Measurements from ENCODE around the gene SFT2D2.

The SFT2D2 gene

DNA sequence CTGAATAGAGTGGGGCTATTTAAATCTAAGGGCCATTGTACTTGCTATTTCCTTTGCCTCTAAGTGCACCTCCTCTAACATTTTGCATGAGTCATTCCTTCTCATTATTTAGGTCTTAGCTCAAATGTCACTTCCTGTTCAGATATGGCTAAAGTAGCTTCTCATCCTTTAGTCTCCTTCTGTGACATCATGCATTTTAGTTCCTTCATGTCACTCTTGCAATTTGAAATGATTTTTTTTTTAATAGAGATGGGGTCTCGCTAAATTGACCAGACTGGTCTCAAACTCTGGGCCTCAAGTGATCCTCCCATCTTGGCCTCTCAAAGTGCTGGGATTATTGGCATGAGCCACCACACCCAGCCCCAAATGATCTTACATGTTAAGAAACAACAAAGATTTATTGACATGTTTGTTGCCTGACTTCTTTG is 61.4 kb downstream of the SFT2D2 start:
- DNase-seq (ENCODE audit: low read depth, low spot score) = no peak
- Histone ChIP-seq H3K27ac (ENCODE audit: low read length) (no peak overlapping the region), H3K4me3 (ENCODE audit: low read length) (no peak overlapping the region), H3K9me3 (ENCODE audit: control insufficient read depth, insufficient read depth, low read length) (no peaks in the 10 kb centered on the region), H3K36me3 (ENCODE audit: control insufficient read depth, insufficient read depth, low read length) (no peaks in the 10 kb centered on the region), H3K4me1 (ENCODE audit: control insufficient read depth, insufficient read depth, low read length) (peaks cover 5% of the 10 kb centered on the region), H3K27me3 (ENCODE audit: control insufficient read depth, insufficient read depth, low read length) (no peaks in the 10 kb centered on the region)
- WGBS (ENCODE audit: insufficient coverage, insufficient read length) = no CpG with 5 or more reads among the region's 1 CpG

DNA sequence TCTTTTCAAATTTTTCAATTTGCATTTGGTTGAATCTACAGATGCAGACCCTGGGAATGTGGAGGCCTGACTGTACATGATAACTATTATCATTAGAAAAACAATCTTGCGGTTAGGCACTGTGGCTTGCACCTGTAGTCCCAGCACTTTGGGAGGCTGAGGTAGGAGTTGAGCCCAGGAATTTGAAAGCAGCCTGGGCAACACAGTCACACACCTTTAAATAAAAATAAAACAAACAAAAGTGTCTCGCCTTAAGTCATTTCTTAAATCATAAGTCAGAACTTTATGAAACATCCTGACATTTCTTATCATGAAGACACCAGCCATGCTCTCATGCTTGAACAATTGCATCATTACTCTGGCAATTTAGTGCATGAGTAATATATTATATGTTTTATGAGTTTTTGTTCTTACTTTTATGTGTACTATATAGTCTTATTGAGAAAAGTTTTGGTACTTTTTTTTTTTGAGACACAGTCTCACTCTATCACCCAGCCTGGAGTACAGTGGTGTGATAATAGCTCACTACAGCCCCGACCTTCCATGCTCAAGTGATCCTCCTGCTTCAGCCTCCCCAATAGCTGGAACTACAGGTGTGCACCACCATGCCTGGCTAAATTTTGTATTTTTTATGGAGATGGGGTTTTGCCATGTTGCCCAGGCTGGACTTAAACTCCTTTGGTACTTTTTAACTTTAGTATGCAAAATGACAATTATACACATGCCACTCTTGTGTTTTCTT is 62.7 kb downstream of the SFT2D2 start:
- Histone ChIP-seq H3K4me3 (ENCODE audit: low read length) (no peak overlapping the region), H3K36me3 (ENCODE audit: control insufficient read depth, insufficient read depth, low read length) (no peaks in the 10 kb centered on the region), H3K9me3 (ENCODE audit: control insufficient read depth, insufficient read depth, low read length) (no peaks in the 10 kb centered on the region), H3K4me1 (ENCODE audit: control insufficient read depth, insufficient read depth, low read length) (peaks cover 5% of the 10 kb centered on the region), H3K27ac (ENCODE audit: low read length) (no peak overlapping the region), H3K27me3 (ENCODE audit: control insufficient read depth, insufficient read depth, low read length) (no peaks in the 10 kb centered on the region)
- DNase-seq (ENCODE audit: low read depth, low spot score) = no peak
- no CpG with 5 or more reads among the region's 3 CpGs for whole genome bisulfite sequencing (ENCODE audit: insufficient coverage, insufficient read length)

DNA sequence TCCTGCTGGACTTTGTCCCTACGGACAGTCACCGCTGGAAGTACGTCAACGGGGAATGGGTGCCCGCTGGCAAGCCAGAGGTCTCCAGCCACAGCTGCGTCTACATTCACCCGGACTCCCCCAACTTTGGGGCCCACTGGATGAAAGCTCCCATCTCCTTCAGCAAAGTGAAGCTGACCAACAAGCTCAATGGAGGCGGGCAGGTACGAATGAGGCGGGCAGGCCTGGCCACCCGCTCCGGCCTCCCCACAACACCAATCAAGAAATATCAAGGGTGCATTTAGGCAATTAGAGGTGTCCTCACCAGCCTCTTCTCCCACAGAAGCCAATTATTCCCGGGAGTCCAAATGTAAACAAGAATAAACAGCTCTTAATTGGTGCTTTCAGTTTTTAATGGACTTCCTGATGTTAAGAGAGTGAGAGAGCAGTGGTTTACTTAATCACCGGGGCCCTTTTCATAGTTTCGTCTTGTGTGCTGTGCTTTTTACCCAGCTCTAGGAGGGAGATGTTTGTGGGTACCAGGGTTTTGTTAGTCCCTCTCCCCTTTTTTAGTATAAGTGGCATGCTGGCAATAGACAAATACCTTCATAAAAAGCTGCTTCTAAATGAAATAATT is 65.5 kb downstream of the SFT2D2 start:
- DNase-seq (ENCODE audit: low read depth, low spot score) = no peak
- no peak overlapping the region for H3K4me3 ChIP-seq (ENCODE audit: low read length)
- H3K4me1 ChIP-seq (ENCODE audit: control insufficient read depth, insufficient read depth, low read length) = peaks cover 4% of the 10 kb centered on the region
- H3K36me3 ChIP-seq (ENCODE audit: control insufficient read depth, insufficient read depth, low read length) = no peaks in the 10 kb centered on the region
- H3K9me3 ChIP-seq (ENCODE audit: control insufficient read depth, insufficient read depth, low read length) = no peaks in the 10 kb centered on the region
- no peak overlapping the region for H3K27ac ChIP-seq (ENCODE audit: low read length)
- WGBS (ENCODE audit: insufficient coverage, insufficient read length) = no CpG with 5 or more reads among the region's 15 CpGs
- no peaks in the 10 kb centered on the region for H3K27me3 ChIP-seq (ENCODE audit: control insufficient read depth, insufficient read depth, low read length)

DNA sequence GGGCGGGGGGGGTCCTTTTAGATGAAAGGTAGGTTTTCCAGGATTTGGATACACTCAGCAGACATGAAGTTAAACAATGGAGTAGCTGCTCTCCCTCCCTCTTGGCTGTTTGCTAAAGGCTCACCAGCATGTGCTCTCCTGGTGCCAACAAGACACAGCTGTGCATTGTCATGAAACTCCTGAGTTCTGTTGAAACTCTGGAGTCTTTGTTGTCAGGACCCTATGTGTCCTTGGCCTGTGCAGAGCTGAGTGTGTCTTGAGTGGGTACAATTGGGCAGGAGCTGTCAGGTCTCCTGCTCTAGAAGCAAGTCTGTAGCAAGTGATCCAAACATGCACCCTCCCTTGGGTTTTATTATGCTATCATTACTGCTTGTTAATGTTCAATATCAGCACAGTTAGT is 67.6 kb downstream of the SFT2D2 start:
- Histone ChIP-seq H3K9me3 (ENCODE audit: control insufficient read depth, insufficient read depth, low read length) (no peaks in the 10 kb centered on the region), H3K27me3 (ENCODE audit: control insufficient read depth, insufficient read depth, low read length) (no peaks in the 10 kb centered on the region), H3K27ac (ENCODE audit: low read length) (no peak overlapping the region), H3K4me3 (ENCODE audit: low read length) (no peak overlapping the region), H3K36me3 (ENCODE audit: control insufficient read depth, insufficient read depth, low read length) (no peaks in the 10 kb centered on the region), H3K4me1 (ENCODE audit: control insufficient read depth, insufficient read depth, low read length) (peaks cover 4% of the 10 kb centered on the region)
- no peak for DNase-seq (ENCODE audit: low read depth, low spot score)
- no CpG with 5 or more reads among the region's 1 CpG for WGBS (ENCODE audit: insufficient coverage, insufficient read length)

DNA sequence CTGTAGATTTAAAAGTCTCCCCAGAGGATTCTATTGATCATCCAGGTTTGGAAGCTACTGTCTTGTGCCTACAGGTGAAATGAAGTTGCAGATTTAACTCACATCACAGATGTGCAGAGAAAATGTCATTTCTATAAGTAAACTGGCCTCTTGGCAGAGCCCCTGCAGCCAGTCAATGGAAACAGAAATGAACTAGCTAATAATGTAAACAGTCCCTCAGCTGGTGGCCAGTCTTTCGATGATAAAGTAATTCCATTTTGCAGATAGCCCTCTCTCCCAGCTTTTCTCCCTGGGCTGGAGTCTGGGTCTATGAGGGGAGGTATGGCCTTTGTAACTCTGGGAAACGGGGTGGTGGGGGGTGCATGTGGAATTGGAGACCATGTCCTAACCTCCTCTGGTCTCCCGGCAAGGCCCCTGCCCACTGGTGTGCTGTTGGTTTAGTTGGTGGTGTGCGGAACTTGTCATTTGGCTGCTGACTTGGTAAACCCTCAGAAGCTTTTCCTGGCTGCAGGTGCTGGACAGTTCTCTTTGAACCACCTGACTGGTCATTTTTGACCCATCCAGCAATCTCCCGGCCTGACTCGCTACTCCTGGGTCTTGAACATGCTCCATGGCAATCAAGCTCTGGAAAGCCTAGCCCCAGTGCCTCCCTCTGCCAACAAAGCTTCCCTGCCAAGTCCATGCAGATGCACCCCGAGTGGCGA is 69.8 kb downstream of the SFT2D2 start:
- H3K9me3 ChIP-seq (ENCODE audit: control insufficient read depth, insufficient read depth, low read length) = no peaks in the 10 kb centered on the region
- no peak overlapping the region for H3K27ac ChIP-seq (ENCODE audit: low read length)

DNA sequence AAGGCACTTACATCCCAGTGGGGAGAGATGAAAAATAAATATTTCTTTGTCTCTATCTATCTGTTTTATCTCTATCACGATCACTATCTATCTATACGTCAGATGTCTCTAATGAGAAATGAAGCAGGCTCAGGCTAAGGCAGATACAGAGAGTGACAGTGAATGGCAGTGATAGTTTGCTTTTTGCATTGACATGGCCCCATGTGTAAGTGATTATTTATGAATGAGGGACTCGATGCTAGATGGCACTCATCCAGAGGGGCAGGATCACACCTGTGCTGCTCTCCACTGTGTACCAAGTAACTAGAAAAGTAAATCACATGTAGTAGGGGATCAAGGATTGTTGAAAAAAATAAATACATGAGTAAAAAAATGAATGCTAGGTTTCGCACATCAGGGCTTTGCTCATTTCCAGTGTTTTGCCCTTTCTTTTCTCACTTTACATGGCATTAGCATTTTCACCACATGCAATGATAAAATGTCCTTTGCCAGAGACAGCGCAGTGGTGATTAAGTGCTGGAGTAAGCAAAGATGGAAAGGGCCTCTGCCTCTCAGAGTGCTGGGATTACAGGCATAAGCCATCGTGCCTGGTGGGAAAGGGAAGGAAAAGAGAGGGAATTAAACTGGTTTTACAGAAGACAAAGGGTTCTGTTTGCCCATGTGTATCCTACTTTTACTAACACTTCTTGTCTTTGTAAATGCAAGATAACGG is 71.4 kb downstream of the SFT2D2 start:
- no CpG with 5 or more reads among the region's 7 CpGs for WGBS (ENCODE audit: insufficient coverage, insufficient read length)
- Histone ChIP-seq H3K9me3 (ENCODE audit: control insufficient read depth, insufficient read depth, low read length) (no peaks in the 10 kb centered on the region), H3K27ac (ENCODE audit: low read length) (no peak overlapping the region), H3K4me1 (ENCODE audit: control insufficient read depth, insufficient read depth, low read length) (no peaks in the 10 kb centered on the region), H3K27me3 (ENCODE audit: control insufficient read depth, insufficient read depth, low read length) (no peaks in the 10 kb centered on the region), H3K36me3 (ENCODE audit: control insufficient read depth, insufficient read depth, low read length) (no peaks in the 10 kb centered on the region), H3K4me3 (ENCODE audit: low read length) (no peak overlapping the region)
- no peak for DNase-seq (ENCODE audit: low read depth, low spot score)

More for the DNA sequence above, 69.8 kb downstream of the SFT2D2 start:
- no CpG with 5 or more reads among the region's 8 CpGs for WGBS (ENCODE audit: insufficient coverage, insufficient read length)
- no peaks in the 10 kb centered on the region for H3K27me3 ChIP-seq (ENCODE audit: control insufficient read depth, insufficient read depth, low read length)
- peaks cover 3% of the 10 kb centered on the region; the same call in 1 of the 2 replicates for H3K4me1 ChIP-seq (ENCODE audit: control insufficient read depth, insufficient read depth, low read length)
- H3K36me3 ChIP-seq (ENCODE audit: control insufficient read depth, insufficient read depth, low read length) = no peaks in the 10 kb centered on the region
- no peak overlapping the region for H3K4me3 ChIP-seq (ENCODE audit: low read length)
- no peak for DNase-seq (ENCODE audit: low read depth, low spot score)

DNA sequence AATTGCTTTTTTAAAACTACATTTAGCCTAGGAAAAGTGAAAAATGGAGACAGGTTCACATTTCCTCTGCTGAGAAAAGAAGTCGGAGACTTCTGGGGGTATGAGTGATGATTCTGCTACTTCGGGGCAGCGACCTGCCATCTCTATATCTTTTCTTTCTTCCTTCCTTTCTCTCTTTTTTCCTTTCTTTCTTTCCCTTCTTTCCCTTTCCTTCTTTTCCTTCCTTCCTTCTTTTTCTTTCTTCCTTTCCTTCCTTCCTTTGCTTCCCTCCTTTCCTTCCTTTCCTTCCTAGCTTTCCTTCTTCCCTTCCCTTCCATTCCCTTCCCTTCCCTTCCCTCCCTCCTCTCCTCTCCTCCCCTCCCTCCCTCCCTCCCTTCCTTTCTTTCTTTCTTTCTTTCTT is 72.6 kb downstream of the SFT2D2 start:
- DNase-seq (ENCODE audit: low read depth, low spot score) = no peak
- Histone ChIP-seq H3K9me3 (ENCODE audit: control insufficient read depth, insufficient read depth, low read length) (no peaks in the 10 kb centered on the region), H3K4me1 (ENCODE audit: control insufficient read depth, insufficient read depth, low read length) (no peaks in the 10 kb centered on the region), H3K27me3 (ENCODE audit: control insufficient read depth, insufficient read depth, low read length) (no peaks in the 10 kb centered on the region), H3K4me3 (ENCODE audit: low read length) (no peak overlapping the region), H3K36me3 (ENCODE audit: control insufficient read depth, insufficient read depth, low read length) (no peaks in the 10 kb centered on the region), H3K27ac (ENCODE audit: low read length) (no peak overlapping the region)
- WGBS (ENCODE audit: insufficient coverage, insufficient read length) = no CpG with 5 or more reads among the region's 3 CpGs

DNA sequence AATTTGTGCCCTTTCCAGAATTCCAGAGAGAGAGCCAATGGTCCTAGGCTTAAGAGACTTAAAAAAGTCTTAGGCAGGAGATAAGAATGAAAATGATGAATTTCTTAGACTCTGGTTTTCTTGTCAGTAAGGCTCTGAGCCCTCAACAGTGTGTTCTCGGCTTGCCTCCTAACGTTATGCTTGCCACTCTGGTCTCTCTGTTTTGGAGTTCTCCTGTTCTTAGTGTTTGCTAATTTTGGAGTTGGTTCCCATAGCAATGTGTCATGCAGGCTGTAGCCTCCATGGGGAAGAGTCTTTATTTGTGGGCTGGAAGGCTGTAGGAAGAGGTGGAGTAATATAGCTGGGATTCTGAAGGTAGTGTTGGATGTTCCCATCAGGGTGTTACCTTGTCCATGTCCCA is 74.8 kb downstream of the SFT2D2 start:
- Histone ChIP-seq H3K27ac (ENCODE audit: low read length) (no peak overlapping the region), H3K27me3 (ENCODE audit: control insufficient read depth, insufficient read depth, low read length) (no peaks in the 10 kb centered on the region), H3K9me3 (ENCODE audit: control insufficient read depth, insufficient read depth, low read length) (no peaks in the 10 kb centered on the region), H3K4me3 (ENCODE audit: low read length) (no peak overlapping the region), H3K36me3 (ENCODE audit: control insufficient read depth, insufficient read depth, low read length) (no peaks in the 10 kb centered on the region), H3K4me1 (ENCODE audit: control insufficient read depth, insufficient read depth, low read length) (no peaks in the 10 kb centered on the region)
- no CpG with 5 or more reads among the region's 2 CpGs for WGBS (ENCODE audit: insufficient coverage, insufficient read length)
- DNase-seq (ENCODE audit: low read depth, low spot score) = no peak

DNA sequence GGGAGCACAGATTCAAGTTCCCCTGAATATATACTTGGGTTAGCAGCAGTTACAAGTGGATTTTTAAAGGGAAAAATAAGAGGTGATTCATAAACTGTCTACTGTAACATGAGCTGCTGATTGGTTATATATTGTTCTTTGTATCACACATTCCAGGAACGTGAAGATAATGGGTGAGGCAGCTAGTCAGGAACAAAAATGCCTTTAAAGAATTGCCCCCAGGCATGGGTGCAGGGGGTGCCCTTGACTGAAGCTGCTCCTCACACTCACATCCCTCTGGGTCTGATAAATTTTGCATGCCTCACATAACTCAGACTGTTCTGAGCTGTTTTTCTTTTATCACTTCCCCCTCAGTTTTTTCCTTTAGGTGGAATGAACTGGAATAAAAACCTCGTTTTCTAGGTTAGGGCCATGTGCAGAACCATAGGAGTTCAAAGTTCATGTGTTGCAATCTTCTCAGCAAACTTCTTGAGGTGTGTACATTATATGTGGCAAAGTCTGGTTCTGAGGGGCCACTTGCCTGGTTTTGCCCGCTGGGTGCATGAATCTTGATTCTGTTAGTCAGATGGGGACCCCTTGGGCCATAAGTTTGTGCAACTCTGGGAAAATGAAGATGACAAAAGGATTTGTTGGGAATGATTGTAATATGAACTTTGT is 76.0 kb downstream of the SFT2D2 start:
- no peaks in the 10 kb centered on the region for H3K36me3 ChIP-seq (ENCODE audit: control insufficient read depth, insufficient read depth, low read length)
- DNase-seq (ENCODE audit: low read depth, low spot score) = no peak
- no peaks in the 10 kb centered on the region for H3K4me1 ChIP-seq (ENCODE audit: control insufficient read depth, insufficient read depth, low read length)
- no peaks in the 10 kb centered on the region for H3K27me3 ChIP-seq (ENCODE audit: control insufficient read depth, insufficient read depth, low read length)
- WGBS (ENCODE audit: insufficient coverage, insufficient read length) = no CpG with 5 or more reads among the region's 3 CpGs
- no peak overlapping the region for H3K4me3 ChIP-seq (ENCODE audit: low read length)
- no peaks in the 10 kb centered on the region for H3K9me3 ChIP-seq (ENCODE audit: control insufficient read depth, insufficient read depth, low read length)
- no peak overlapping the region for H3K27ac ChIP-seq (ENCODE audit: low read length)
